Calu3 (cell line): ENCODE measurements around the gene CASP3. TPM values are rescaled to one million over a fixed set of nuclear protein-coding genes. Genes with fewer than 3 reads are reported as not detected.

Experiments used
- BruUV-seq: library from RNA; stranded (reverse); fragments of 400-500 nt; replicated peaks from 2 replicates; lab custom pipeline; 2021; lab: Mats Ljungman, UMichigan
- CTCF ChIA-PET: fragments of 300-600 bp; sonication (Branson Sonifier 250); formaldehyde crosslinking; loops from one replicate; lab custom pipeline; 2022; ENCODE audit warnings: antibody characterized with exemption; lab: Charles Lee
- DNase-seq: peaks from one replicate; pipeline ENCODE4 v3.0.0; 2022
- H3K27ac Mint-ChIP-seq: one replicate; pipeline ENCODE4 v1.8.0; 2022; ENCODE audit warnings: mixed read lengths; ENCODE audit not compliant: unreplicated experiment
- H3K27me3 Mint-ChIP-seq: one replicate; pipeline ENCODE4 v1.8.0; 2022; ENCODE audit warnings: mixed read lengths; ENCODE audit not compliant: unreplicated experiment
- H3K36me3 Mint-ChIP-seq: one replicate; pipeline ENCODE4 v1.8.0; 2022; ENCODE audit warnings: mild to moderate bottlenecking, moderate library complexity, mixed read lengths; ENCODE audit not compliant: insufficient read depth, unreplicated experiment
- H3K4me1 Mint-ChIP-seq: one replicate; pipeline ENCODE4 v1.8.0; 2022; ENCODE audit warnings: mild to moderate bottlenecking, low read depth, mixed read lengths; ENCODE audit not compliant: unreplicated experiment
- H3K4me3 Mint-ChIP-seq: one replicate; pipeline ENCODE4 v1.8.0; 2022; ENCODE audit warnings: mild to moderate bottlenecking, low read depth, moderate library complexity, mixed read lengths; ENCODE audit not compliant: unreplicated experiment
- H3K9me3 Mint-ChIP-seq: one replicate; pipeline ENCODE4 v1.8.0; 2022; ENCODE audit warnings: low read depth, mixed read lengths; ENCODE audit not compliant: unreplicated experiment
- CTCF ChIP-seq: fragments of 200-600 bp; IDR thresholded peaks from one replicate; pipeline ENCODE4 v1.8.0; 2022; ENCODE audit warnings: antibody characterized with exemption; ENCODE audit not compliant: unreplicated experiment
- intact Hi-C: fragments of 100-400 bp; cut with micrococcal nuclease; formaldehyde crosslinking; loops from one replicate; pipeline ENCODE4 v1.10.0; 2022; ENCODE audit not compliant: unreplicated experiment
- total RNA-seq: library from RNA; stranded (reverse); gene quantifications from 2 replicates; pipeline ENCODE4 v1.2.3, GENCODE V29; 2022

CASP3 gene
- total RNA-seq, 1 experiment from 2014 or later = 22.2 TPM

GRCh38 chr4:184688005-184688404 lies 38.8 kb upstream of the CASP3 start:
- Mint-ChIP-seq H3K27ac (peak overlapping the region; percentile 56), H3K27me3 (no peaks in the 10 kb centered on the region), H3K4me3 (no peak overlapping the region), H3K4me1 (no peaks in the 10 kb centered on the region), H3K36me3 (peaks cover 11% of the 10 kb centered on the region), H3K9me3 (no peaks in the 10 kb centered on the region)
- DNase-seq = no peak
- no peak for TF ChIP-seq CTCF
- no TSS peak for BruUV-seq
- intact Hi-C loops = no loop called here
- CTCF ChIA-PET = no interaction called here

- H3K4me3 Mint-ChIP-seq = no peak overlapping the region
- H3K9me3 Mint-ChIP-seq = no peaks in the 10 kb centered on the region
- intact Hi-C loops = no loop called here
- TF ChIP-seq CTCF = no peak
- H3K27ac Mint-ChIP-seq = no peak overlapping the region
- CTCF ChIA-PET = interaction anchor here (0.7 kb wide), 1 partner anchor 24 kb away, joined by 3 read pairs; no protein-coding TSS in a partner anchor
- peaks cover 10% of the 10 kb centered on the region for H3K36me3 Mint-ChIP-seq
- peaks cover 11% of the 10 kb centered on the region for H3K4me1 Mint-ChIP-seq
- BruUV-seq = no TSS peak
- H3K27me3 Mint-ChIP-seq = no peaks in the 10 kb centered on the region
- no peak for DNase-seq
Measured at GRCh38 chr4:184684491-184685189, 35.4 kb upstream of the CASP3 start.

- no peak for DNase-seq
- H3K4me3 Mint-ChIP-seq = no peak overlapping the region
- H3K27ac Mint-ChIP-seq = no peak overlapping the region
- CTCF ChIA-PET = no interaction called here
- intact Hi-C loops = no loop called here
- H3K27me3 Mint-ChIP-seq = no peaks in the 10 kb centered on the region
- H3K4me1 Mint-ChIP-seq = peaks cover 11% of the 10 kb centered on the region
- H3K36me3 Mint-ChIP-seq = no peaks in the 10 kb centered on the region
- TF ChIP-seq CTCF = no peak
- no TSS peak for BruUV-seq
- no peaks in the 10 kb centered on the region for H3K9me3 Mint-ChIP-seq
Measured at GRCh38 chr4:184681916-184682315, 32.7 kb upstream of the CASP3 start.

- Mint-ChIP-seq H3K36me3 (no peaks in the 10 kb centered on the region), H3K4me1 (peaks cover 11% of the 10 kb centered on the region), H3K4me3 (no peak overlapping the region), H3K9me3 (no peaks in the 10 kb centered on the region), H3K27me3 (no peaks in the 10 kb centered on the region), H3K27ac (no peak overlapping the region)
- intact Hi-C loops = no loop called here
- BruUV-seq = no TSS peak
- peak; percentile 20 for DNase-seq
- no peak for TF ChIP-seq CTCF
- CTCF ChIA-PET = interaction anchor here (0.6 kb wide), 1 partner anchor 133 kb away, joined by 4 read pairs; no protein-coding TSS in a partner anchor
Measured at GRCh38 chr4:184680698-184681097, 31.5 kb upstream of the CASP3 start.
